Naive B cell (primary cell): Measurements from ENCODE around the gene HIGD1C. TPM values are rescaled to one million over a fixed set of nuclear protein-coding genes. Genes with fewer than 3 reads are reported as not detected.
"Not testable (repeated sequence)": the region's sequence is repeated elsewhere in the genome, so short reads cannot be mapped to it uniquely, and the experiment has no call there.

Experiments used
- ATAC-seq, 2 donors: fragments of 150-1000 bp; cut with Tn5 transposase; 2 replicates each; pipeline ENCODE4 v1.10.0; 2021; ENCODE audit warnings: low read depth in 2 of 2, mild to moderate bottlenecking in 2 of 2, moderate library complexity in 2 of 2
- DNase-seq: peaks from one replicate; pipeline ENCODE4 v3.0.0; 2022
- H3K27ac Mint-ChIP-seq, 6 donors: one replicate each; pipeline ENCODE4 v1.8.0; 2020 to 2022; ENCODE audit warnings: mild to moderate bottlenecking in 6 of 6, mixed read lengths in 6 of 6, moderate library complexity in 5 of 6, inconsistent platforms in 2 of 6
- H3K27me3 Mint-ChIP-seq, 3 donors: one replicate each; pipeline ENCODE4 v1.8.0; 2021 to 2022; ENCODE audit warnings: mixed read lengths in 3 of 3, mild to moderate bottlenecking in 1 of 3
- H3K36me3 Mint-ChIP-seq, 2 donors: one replicate each; pipeline ENCODE4 v1.8.0; 2020 to 2022; ENCODE audit warnings: mixed read lengths in 2 of 2, inconsistent platforms in 1 of 2, mild to moderate bottlenecking in 1 of 2
- H3K4me1 Mint-ChIP-seq, 3 donors: one replicate each; pipeline ENCODE4 v1.8.0; 2020 to 2022; ENCODE audit warnings: mixed read lengths in 3 of 3, inconsistent platforms in 1 of 3, mild to moderate bottlenecking in 1 of 3, moderate library complexity in 1 of 3
- H3K4me3 Mint-ChIP-seq, 8 donors: one replicate each; pipeline ENCODE4 v1.8.0; 2020 to 2022; ENCODE audit warnings: mild to moderate bottlenecking in 8 of 8, mixed read lengths in 8 of 8, moderate library complexity in 8 of 8, inconsistent platforms in 2 of 8
- H3K9me3 Mint-ChIP-seq, 7 donors: one replicate each; pipeline ENCODE4 v1.8.0; 2020 to 2022; ENCODE audit warnings: mixed read lengths in 7 of 7, mild to moderate bottlenecking in 5 of 7, inconsistent platforms in 2 of 7, moderate library complexity in 1 of 7
- polyA plus RNA-seq, 6 donors: library from polyadenylated mRNA; unstranded; fragments of 300-500 nt; fragmentation: Illumina TruSeq; gene quantifications; one replicate each; pipeline ENCODE4 v1.2.3, GENCODE V29; 2021; ENCODE audit warnings: low read depth in 6 of 6

The HIGD1C gene
- polyA plus RNA-seq, 6 donors from 2014 or later = not detected

- Mint-ChIP-seq H3K27me3 (no peaks in the 10 kb centered on the region), H3K4me3 (no peak overlapping the region), H3K27ac (peak overlapping the region in 1 of 6 donors; percentile 39), H3K36me3 (peaks cover 26 to 30% of the 10 kb centered on the region in 2 donors), H3K4me1 (peaks cover 36 to 41% (median 36%) of the 10 kb centered on the region in 3 donors), H3K9me3 (peaks cover 5 to 23% (median 12%) of the 10 kb centered on the region in 7 donors)
- DNase-seq (no peak), ATAC-seq (no peak)
These were observed 15.4 kb upstream of the HIGD1C start for GRCh38 chr12:50936821-50937530.

- Mint-ChIP-seq H3K4me1 (peaks cover 34 to 43% (median 36%) of the 10 kb centered on the region in 3 donors), H3K4me3 (no peak overlapping the region), H3K36me3 (peaks cover 23 to 27% of the 10 kb centered on the region in 2 donors), H3K9me3 (peaks cover 5 to 23% (median 12%) of the 10 kb centered on the region in 7 donors), H3K27ac (no peak overlapping the region), H3K27me3 (no peaks in the 10 kb centered on the region)
- ATAC-seq (no peak), DNase-seq (no peak)
These were observed 14.7 kb upstream of the HIGD1C start for GRCh38 chr12:50937653-50938052.

- Mint-ChIP-seq H3K27ac (peak overlapping the region in 2 of 6 donors; percentile 13 to 76), H3K27me3 (no peaks in the 10 kb centered on the region), H3K4me1 (peaks cover 3 to 10% (median 6%) of the 10 kb centered on the region in 3 donors), H3K9me3 (no peaks in the 10 kb centered on the region), H3K36me3 (no peaks in the 10 kb centered on the region), H3K4me3 (no peak overlapping the region)
- DNase-seq (no peak), ATAC-seq (no peak)
These were observed 4.3 kb upstream of the HIGD1C start for GRCh38 chr12:50947933-50948626.

GRCh38 chr12:50948798-50949197 lies 3.5 kb upstream of the HIGD1C start:
- Mint-ChIP-seq H3K27ac (peak overlapping the region in 2 of 6 donors; percentile 42 to 76), H3K9me3 (no peaks in the 10 kb centered on the region), H3K4me1 (peaks cover 0 to 4% (median 4%) of the 10 kb centered on the region in 3 donors), H3K36me3 (no peaks in the 10 kb centered on the region), H3K4me3 (no peak overlapping the region), H3K27me3 (no peaks in the 10 kb centered on the region)
- no peak for DNase-seq
- ATAC-seq = no peak

GRCh38 chr12:50949801-50950302 lies 2.5 kb upstream of the HIGD1C start:
- ATAC-seq = no peak
- H3K4me3 Mint-ChIP-seq = no peak overlapping the region
- peak overlapping the region in 1 of 6 donors; percentile 26 for H3K27ac Mint-ChIP-seq
- no peaks in the 10 kb centered on the region for H3K36me3 Mint-ChIP-seq
- peaks cover 0 to 4% (median 0%) of the 10 kb centered on the region in 3 donors for H3K4me1 Mint-ChIP-seq
- H3K9me3 Mint-ChIP-seq = no peaks in the 10 kb centered on the region
- no peak for DNase-seq
- H3K27me3 Mint-ChIP-seq = no peaks in the 10 kb centered on the region

- Mint-ChIP-seq H3K27me3 (no peaks in the 10 kb centered on the region), H3K4me3 (no peak overlapping the region), H3K36me3 (no peaks in the 10 kb centered on the region), H3K4me1 (peaks cover 0 to 4% (median 0%) of the 10 kb centered on the region in 3 donors), H3K9me3 (no peaks in the 10 kb centered on the region), H3K27ac (no peak overlapping the region)
- DNase-seq (no peak), ATAC-seq (no peak)
These were observed 1.2 kb upstream of the HIGD1C start for GRCh38 chr12:50951112-50951511.

GRCh38 chr12:50953047-50953446 lies 703 bp downstream of the HIGD1C start:
- Mint-ChIP-seq H3K9me3 (no peaks in the 10 kb centered on the region), H3K4me3 (no peak overlapping the region), H3K4me1 (peaks cover 0 to 16% (median 4%) of the 10 kb centered on the region in 3 donors), H3K27ac (no peak overlapping the region), H3K36me3 (no peaks in the 10 kb centered on the region), H3K27me3 (no peaks in the 10 kb centered on the region)
- DNase-seq = no peak
- ATAC-seq = no peak

- H3K4me1 Mint-ChIP-seq = peaks cover 0 to 16% (median 2%) of the 10 kb centered on the region in 3 donors
- H3K9me3 Mint-ChIP-seq, H3K27me3 Mint-ChIP-seq, H3K36me3 Mint-ChIP-seq, H3K4me3 Mint-ChIP-seq, ATAC-seq, DNase-seq: not testable (repeated sequence)
- H3K27ac Mint-ChIP-seq = peak overlapping the region in 2 of 6 donors; percentile 15 to 75
These were observed 2.4 kb downstream of the HIGD1C start for GRCh38 chr12:50954789-50955188.

GRCh38 chr12:50955288-50955687 lies 2.9 kb downstream of the HIGD1C start:
- Mint-ChIP-seq H3K4me3 (no peak overlapping the region), H3K4me1 (peaks cover 0 to 19% (median 7%) of the 10 kb centered on the region in 3 donors), H3K9me3 (no peaks in the 10 kb centered on the region), H3K27me3 (no peaks in the 10 kb centered on the region), H3K27ac (no peak overlapping the region), H3K36me3 (no peaks in the 10 kb centered on the region)
- DNase-seq (no peak), ATAC-seq (no peak)

GRCh38 chr12:50955697-50956096 lies 3.4 kb downstream of the HIGD1C start:
- ATAC-seq (no peak), DNase-seq (no peak)
- H3K9me3 Mint-ChIP-seq = no peaks in the 10 kb centered on the region
- H3K4me3 Mint-ChIP-seq = no peak overlapping the region
- peaks cover 0 to 22% (median 8%) of the 10 kb centered on the region in 3 donors for H3K4me1 Mint-ChIP-seq
- no peak overlapping the region for H3K27ac Mint-ChIP-seq
- H3K36me3 Mint-ChIP-seq = no peaks in the 10 kb centered on the region
- H3K27me3 Mint-ChIP-seq = no peaks in the 10 kb centered on the region

GRCh38 chr12:50960130-50960529 lies 7.8 kb downstream of the HIGD1C start:
- H3K9me3 Mint-ChIP-seq = no peaks in the 10 kb centered on the region
- no peaks in the 10 kb centered on the region for H3K27me3 Mint-ChIP-seq
- H3K27ac Mint-ChIP-seq = no peak overlapping the region
- H3K4me1 Mint-ChIP-seq = peaks cover 0 to 24% (median 8%) of the 10 kb centered on the region in 3 donors
- no peak overlapping the region for H3K4me3 Mint-ChIP-seq
- DNase-seq (no peak), ATAC-seq (no peak)
- no peaks in the 10 kb centered on the region for H3K36me3 Mint-ChIP-seq

GRCh38 chr12:50961708-50962107 lies 9.4 kb downstream of the HIGD1C start:
- H3K27me3 Mint-ChIP-seq = no peaks in the 10 kb centered on the region
- H3K27ac Mint-ChIP-seq = no peak overlapping the region
- no peaks in the 10 kb centered on the region for H3K36me3 Mint-ChIP-seq
- H3K4me3 Mint-ChIP-seq = no peak overlapping the region
- DNase-seq (no peak), ATAC-seq (no peak)
- H3K4me1 Mint-ChIP-seq = peaks cover 0 to 21% (median 8%) of the 10 kb centered on the region in 3 donors
- H3K9me3 Mint-ChIP-seq = no peaks in the 10 kb centered on the region

- Mint-ChIP-seq H3K27me3 (no peaks in the 10 kb centered on the region), H3K9me3 (no peaks in the 10 kb centered on the region), H3K27ac (peak overlapping the region in 1 of 6 donors; percentile 41), H3K4me3 (no peak overlapping the region), H3K36me3 (no peaks in the 10 kb centered on the region), H3K4me1 (peaks cover 0 to 8% (median 8%) of the 10 kb centered on the region in 3 donors)
- DNase-seq (no peak), ATAC-seq (no peak)
These were observed 12.1 kb downstream of the HIGD1C start for GRCh38 chr12:50964432-50964831.

- DNase-seq = no peak
- Mint-ChIP-seq H3K36me3 (peaks cover 6 to 13% of the 10 kb centered on the region in 2 donors), H3K4me3 (no peak overlapping the region), H3K9me3 (no peaks in the 10 kb centered on the region), H3K27ac (no peak overlapping the region), H3K4me1 (peaks cover 0 to 5% (median 3%) of the 10 kb centered on the region in 3 donors), H3K27me3 (no peaks in the 10 kb centered on the region)
- ATAC-seq = no peak
These were observed 19.6 kb downstream of the HIGD1C start for GRCh38 chr12:50971946-50972345.
